Spleen (tissue), 7 donors: ENCODE results near the gene SHBG.

Source experiments
- POLR2AphosphoS5 ChIP-seq, 3 donors: sonication (generic); formaldehyde crosslinking; IDR thresholded peaks; one replicate each; pipeline ENCODE4 v1.5.1; 2017; ENCODE audit warnings: antibody characterized with exemption in 3 of 3
- TF ChIP-seq, protein P1 (sequence below), 11 experiments: fragments of 200-600 bp in 7 of 11; fragments of 450-650 bp in 4 of 11; sonication (generic) in 4 of 11; IDR thresholded peaks in 8 of 11; conservative IDR thresholded peaks in 3 of 11; 1 replicate in 7 of 11; 2 replicates in 4 of 11; pipeline versions ENCODE4 v1.4.0 to v1.8.0; 2016 to 2021; ENCODE audit warnings: antibody characterized with exemption in 11 of 11, inconsistent platforms in 4 of 11, mild to moderate bottlenecking in 1 of 11
- donor health status: DM: no; HTN: no; CAD: no; lungs with moderate emphysema.
- donor health status: DM: no; HTN: no; CAD: no.
- donor health status: DM: no; HTN: no; CAD: no.

DNA sequence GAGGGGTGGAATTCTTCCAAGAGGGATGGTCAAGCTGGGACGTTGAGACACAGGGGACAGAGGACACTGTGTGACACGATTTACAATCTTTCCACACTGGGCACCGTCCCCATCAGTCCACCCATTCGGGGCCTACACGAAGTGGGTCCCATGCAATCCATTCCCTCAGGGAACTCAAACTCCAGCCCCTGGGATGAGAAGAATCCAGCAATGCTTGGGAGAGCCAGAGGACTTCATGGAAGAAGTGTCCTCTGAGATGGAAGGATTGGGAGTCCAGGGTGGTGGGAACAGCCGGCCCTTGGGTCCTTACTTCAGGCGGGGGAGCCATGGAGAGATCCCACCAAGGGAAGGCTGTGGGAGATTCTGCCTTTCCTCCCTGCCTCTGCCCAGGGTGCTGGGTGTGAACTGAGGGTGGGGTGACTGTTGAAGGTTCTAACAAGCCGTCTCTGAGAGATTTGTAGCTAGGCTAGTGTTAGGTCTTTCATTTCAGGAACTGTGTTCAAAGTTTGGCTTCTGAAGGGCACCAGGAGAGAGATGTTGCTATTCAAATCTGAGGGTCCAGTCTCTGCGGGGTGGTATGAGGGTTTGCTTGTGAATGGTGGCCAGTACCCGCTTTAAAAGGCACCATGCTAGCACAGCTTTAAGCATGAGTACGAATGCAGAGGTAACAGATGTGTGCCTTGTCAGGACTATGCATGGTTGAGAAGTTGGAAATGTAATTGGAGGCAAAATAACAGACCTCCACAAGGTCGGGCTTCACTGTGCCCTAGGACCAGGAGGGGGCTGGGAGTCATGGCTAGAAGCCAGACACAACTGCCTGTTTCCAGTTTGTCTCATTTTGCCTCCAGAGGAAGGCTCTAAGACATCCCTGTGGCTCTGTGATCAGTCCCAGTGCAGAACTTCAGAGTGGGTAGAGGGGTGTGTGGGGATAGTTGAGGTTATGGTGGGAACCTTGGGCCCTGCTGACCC, 22.7 kb downstream of the SHBG start:
- TF ChIP-seq, protein P1, sequence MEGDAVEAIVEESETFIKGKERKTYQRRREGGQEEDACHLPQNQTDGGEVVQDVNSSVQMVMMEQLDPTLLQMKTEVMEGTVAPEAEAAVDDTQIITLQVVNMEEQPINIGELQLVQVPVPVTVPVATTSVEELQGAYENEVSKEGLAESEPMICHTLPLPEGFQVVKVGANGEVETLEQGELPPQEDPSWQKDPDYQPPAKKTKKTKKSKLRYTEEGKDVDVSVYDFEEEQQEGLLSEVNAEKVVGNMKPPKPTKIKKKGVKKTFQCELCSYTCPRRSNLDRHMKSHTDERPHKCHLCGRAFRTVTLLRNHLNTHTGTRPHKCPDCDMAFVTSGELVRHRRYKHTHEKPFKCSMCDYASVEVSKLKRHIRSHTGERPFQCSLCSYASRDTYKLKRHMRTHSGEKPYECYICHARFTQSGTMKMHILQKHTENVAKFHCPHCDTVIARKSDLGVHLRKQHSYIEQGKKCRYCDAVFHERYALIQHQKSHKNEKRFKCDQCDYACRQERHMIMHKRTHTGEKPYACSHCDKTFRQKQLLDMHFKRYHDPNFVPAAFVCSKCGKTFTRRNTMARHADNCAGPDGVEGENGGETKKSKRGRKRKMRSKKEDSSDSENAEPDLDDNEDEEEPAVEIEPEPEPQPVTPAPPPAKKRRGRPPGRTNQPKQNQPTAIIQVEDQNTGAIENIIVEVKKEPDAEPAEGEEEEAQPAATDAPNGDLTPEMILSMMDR (IDR thresholded peaks at IDR 0.05 in 8 of 11, conservative IDR thresholded peaks at IDR 0.05 in 3 of 11), result no peak
- no peak for TF ChIP-seq POLR2AphosphoS5 (IDR thresholded peaks at IDR 0.05)
